Measurements from ENCODE around the gene FEN1.

The FEN1 gene

DNA sequence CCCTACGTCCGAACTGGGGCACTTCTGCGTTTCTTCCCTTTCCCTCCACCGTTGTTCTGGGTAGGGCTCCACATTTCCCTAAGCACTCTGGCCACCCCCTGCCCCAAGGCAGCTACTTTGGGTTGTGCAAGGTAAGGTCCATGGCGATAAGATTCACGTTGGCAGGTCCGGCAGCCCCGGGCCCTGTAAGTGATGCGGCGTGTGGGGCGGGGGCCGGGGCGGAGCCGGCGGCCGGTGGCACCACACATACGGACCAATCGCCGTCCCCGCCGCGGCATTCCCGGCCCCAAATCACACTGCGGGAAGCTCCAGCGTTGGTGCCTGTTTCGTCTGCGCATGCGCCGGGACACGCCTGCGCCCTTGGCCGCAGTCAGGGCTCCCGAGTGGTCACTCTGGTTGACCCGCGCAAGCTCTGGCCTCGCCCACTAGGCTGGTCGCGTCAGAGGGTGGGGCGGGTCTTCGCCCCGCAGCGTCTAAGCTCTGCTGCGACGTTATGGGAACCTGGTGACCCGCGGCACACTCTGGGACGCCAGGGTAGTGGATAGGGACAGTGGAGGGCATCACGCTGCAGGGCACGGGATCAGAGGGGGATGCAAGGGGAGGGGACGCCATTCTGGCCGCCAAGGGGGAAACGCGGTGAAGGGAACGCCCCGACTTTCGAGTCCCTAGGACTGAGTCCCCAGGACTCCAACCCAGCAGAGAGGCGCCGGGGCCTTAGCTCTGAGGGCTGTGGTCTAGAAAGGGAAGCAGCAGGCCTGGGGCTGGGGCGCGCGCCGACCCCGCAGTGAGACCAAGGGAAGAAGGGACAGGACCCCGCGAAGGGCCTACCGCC, 22.5 kb downstream of the FEN1 start:
- TF ChIP-seq EZH2phosphoT487 (IDR thresholded peaks at IDR 0.05; ENCODE audit: borderline replicate concordance, low read length), result no peak
- Histone ChIP-seq H3K4me1 (ENCODE audit: control insufficient read depth, low read length) (peaks cover 25% of the 10 kb centered on the region), H3F3A (ENCODE audit: control insufficient read depth, insufficient read depth) (peaks cover 16% of the 10 kb centered on the region), H4K20me1 (ENCODE audit: control insufficient read depth, insufficient read depth, low read depth, low read length) (no peaks in the 10 kb centered on the region), H3K27ac (ENCODE audit: low read depth, low read length) (peak overlapping the region; percentile 87), H3K79me2 (ENCODE audit: control insufficient read depth, low read length) (peaks cover 46% of the 10 kb centered on the region), H3K36me3 (ENCODE audit: control insufficient read depth, low read length) (peaks cover 59% of the 10 kb centered on the region), H3K27me3 (ENCODE audit: control insufficient read depth, low read length) (no peaks in the 10 kb centered on the region), H3K9me2 (replicated peaks; ENCODE audit: control insufficient read depth, low read length) (no peaks in the 10 kb centered on the region), H3K9me3 (ENCODE audit: control insufficient read depth, insufficient read depth, low read length) (no peaks in the 10 kb centered on the region), H3K4me2 (ENCODE audit: low read length) (peak overlapping the region; percentile 92), H3K4me3 (ENCODE audit: low read length) (peak overlapping the region; percentile 92)

DNA sequence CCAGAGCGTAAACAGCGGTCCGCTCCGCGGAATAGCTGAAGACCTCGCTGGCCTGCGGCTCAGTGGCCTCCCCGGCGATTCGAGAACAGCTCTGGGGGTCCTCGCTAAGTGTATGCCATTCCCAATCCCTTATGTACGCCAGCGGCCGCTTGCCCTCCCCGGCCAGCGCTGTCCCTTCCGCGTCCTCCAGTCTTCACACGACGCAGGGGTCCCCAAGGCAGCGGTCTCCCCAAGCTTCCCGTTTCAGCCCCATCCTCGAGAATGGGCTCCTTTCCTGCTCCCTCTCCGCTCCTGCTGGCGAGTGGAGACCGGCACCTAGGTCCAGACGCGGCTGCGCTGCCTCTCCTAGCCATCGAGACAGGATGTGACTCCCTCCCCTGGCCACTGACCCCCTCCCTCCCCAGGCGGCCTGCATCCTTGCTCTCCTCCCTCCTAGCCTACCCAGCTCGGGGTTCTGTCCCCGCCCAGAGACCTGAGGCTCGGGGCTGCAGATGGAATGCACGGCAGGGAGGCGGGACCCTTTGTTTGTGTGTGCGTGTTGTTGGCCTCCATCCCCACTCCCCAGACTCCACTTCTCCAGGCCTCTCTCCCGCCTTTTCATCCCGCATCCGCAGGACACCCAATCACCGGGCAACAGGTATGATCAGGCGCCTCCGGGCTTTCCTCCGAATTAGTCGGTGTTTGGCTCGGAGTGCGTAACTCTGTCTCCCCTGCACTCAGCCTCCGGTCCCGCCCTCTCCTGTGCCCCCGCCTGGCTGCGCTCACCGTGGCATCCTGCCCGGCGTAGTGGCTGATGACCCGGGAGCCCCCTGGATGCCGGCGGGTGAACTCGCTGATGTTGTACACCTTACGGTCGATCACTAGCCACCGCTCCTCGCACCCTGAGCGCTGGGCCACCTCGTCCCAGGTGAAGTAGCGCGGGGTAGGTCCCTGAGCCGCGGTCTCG, 23.4 kb downstream of the FEN1 start:
- peaks cover 16% of the 10 kb centered on the region for H3F3A ChIP-seq (ENCODE audit: control insufficient read depth, insufficient read depth)
- TF ChIP-seq, protein P1, sequence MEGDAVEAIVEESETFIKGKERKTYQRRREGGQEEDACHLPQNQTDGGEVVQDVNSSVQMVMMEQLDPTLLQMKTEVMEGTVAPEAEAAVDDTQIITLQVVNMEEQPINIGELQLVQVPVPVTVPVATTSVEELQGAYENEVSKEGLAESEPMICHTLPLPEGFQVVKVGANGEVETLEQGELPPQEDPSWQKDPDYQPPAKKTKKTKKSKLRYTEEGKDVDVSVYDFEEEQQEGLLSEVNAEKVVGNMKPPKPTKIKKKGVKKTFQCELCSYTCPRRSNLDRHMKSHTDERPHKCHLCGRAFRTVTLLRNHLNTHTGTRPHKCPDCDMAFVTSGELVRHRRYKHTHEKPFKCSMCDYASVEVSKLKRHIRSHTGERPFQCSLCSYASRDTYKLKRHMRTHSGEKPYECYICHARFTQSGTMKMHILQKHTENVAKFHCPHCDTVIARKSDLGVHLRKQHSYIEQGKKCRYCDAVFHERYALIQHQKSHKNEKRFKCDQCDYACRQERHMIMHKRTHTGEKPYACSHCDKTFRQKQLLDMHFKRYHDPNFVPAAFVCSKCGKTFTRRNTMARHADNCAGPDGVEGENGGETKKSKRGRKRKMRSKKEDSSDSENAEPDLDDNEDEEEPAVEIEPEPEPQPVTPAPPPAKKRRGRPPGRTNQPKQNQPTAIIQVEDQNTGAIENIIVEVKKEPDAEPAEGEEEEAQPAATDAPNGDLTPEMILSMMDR (IDR thresholded peaks at IDR 0.05; ENCODE audit: low read depth, low read length, poor library complexity, severe bottlenecking), result no peak
- no peak for TF ChIP-seq EZH2phosphoT487 (IDR thresholded peaks at IDR 0.05; ENCODE audit: borderline replicate concordance, low read length)
- no peaks in the 10 kb centered on the region for H3K27me3 ChIP-seq (ENCODE audit: control insufficient read depth, low read length)
- peaks cover 25% of the 10 kb centered on the region for H3K4me1 ChIP-seq (ENCODE audit: control insufficient read depth, low read length)
- H3K79me2 ChIP-seq (ENCODE audit: control insufficient read depth, low read length), result peaks cover 46% of the 10 kb centered on the region
- peaks cover 50% of the 10 kb centered on the region for H3K36me3 ChIP-seq (ENCODE audit: control insufficient read depth, low read length)
- H3K9me3 ChIP-seq (ENCODE audit: control insufficient read depth, insufficient read depth, low read length), result no peaks in the 10 kb centered on the region
- H3K4me2 ChIP-seq (ENCODE audit: low read length), result peak overlapping the region; percentile 92
- no peaks in the 10 kb centered on the region for H3K9me2 ChIP-seq (replicated peaks; ENCODE audit: control insufficient read depth, low read length)
- H3K4me3 ChIP-seq (ENCODE audit: low read length), result peak overlapping the region; percentile 92
- H4K20me1 ChIP-seq (ENCODE audit: control insufficient read depth, insufficient read depth, low read depth, low read length), result no peaks in the 10 kb centered on the region
- H3K27ac ChIP-seq (ENCODE audit: low read depth, low read length), result peak overlapping the region; percentile 87

DNA sequence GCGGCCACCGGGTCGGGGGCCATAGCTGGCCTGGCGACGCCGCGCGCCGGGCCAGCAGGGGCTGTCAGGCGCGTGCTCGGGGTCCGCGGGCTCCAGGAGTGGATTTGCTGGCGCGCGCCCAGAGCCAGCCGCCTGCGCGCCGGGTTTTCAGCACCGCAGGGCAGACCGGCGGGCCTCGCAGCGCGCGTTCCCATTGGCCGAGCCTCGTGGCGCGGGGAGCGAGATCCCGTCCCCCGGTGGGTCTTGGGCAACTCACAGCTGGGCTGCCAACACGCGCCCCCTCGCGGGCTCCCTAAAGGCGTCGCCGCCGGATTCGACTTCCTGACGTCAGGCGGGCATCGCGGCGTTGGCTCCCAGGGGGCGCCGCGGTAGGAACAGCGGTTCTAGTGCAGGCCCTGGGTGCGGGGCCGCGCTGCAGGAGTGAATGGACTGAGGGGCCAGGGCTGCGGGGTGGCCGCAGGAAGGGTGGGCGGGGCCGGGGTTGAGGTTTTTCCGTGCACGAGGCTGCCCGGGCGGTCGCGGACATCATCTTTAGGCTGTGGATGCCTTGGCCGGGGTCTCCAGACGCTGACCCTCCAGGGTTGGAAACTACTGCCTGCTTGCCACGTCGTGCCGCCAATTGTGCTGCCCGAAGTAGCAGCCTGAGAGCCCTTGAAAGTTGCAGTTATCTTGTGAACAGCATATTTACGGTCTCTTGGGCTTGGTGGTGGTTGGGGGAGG, 24.2 kb downstream of the FEN1 start, which contains the start of gene FADS1:
TSS of gene FADS1 (minus strand) at position 268 of the 720 bp plus-strand sequence. CDS start at position 194, 74 bp downstream.
- Histone ChIP-seq H3K79me2 (ENCODE audit: control insufficient read depth, low read length) (peaks cover 46% of the 10 kb centered on the region), H3K27me3 (ENCODE audit: control insufficient read depth, low read length) (no peaks in the 10 kb centered on the region), H3K4me3 (ENCODE audit: low read length) (peak within 1 kb of the TSS; percentile 92), H3K27ac (ENCODE audit: low read depth, low read length) (peak within 1 kb of the TSS; percentile 87), H3F3A (ENCODE audit: control insufficient read depth, insufficient read depth) (peaks cover 19% of the 10 kb centered on the region), H3K4me1 (ENCODE audit: control insufficient read depth, low read length) (peaks cover 25% of the 10 kb centered on the region), H3K36me3 (ENCODE audit: control insufficient read depth, low read length) (peaks cover 42% of the 10 kb centered on the region), H4K20me1 (ENCODE audit: control insufficient read depth, insufficient read depth, low read depth, low read length) (no peaks in the 10 kb centered on the region), H3K9me3 (ENCODE audit: control insufficient read depth, insufficient read depth, low read length) (no peaks in the 10 kb centered on the region), H3K4me2 (ENCODE audit: low read length) (peak within 1 kb of the TSS; percentile 92), H3K9me2 (replicated peaks; ENCODE audit: control insufficient read depth, low read length) (no peaks in the 10 kb centered on the region)
- TF ChIP-seq EZH2phosphoT487 (IDR thresholded peaks at IDR 0.05; ENCODE audit: borderline replicate concordance, low read length), result no peak
- TF ChIP-seq, protein P1 (IDR thresholded peaks at IDR 0.05; ENCODE audit: low read depth, low read length, poor library complexity, severe bottlenecking), result peak; percentile 62
